Mononuclear cell (primary cell): ENCODE measurements around the gene TGFBR3. TPM values are rescaled to one million over a fixed set of nuclear protein-coding genes. Genes with fewer than 3 reads are reported as not detected.

Experiments
- H3K27me3 ChIP-seq: 2 replicates; pipeline ENCODE4 v1.6.0; 2011; ENCODE audit warnings: low read length, control low read depth; ENCODE audit not compliant: insufficient read depth
- H3K4me1 ChIP-seq: 2 replicates; pipeline ENCODE4 v1.5.1; 2011; ENCODE audit warnings: mild to moderate bottlenecking, low read length, control low read depth; ENCODE audit not compliant: insufficient read depth
- H3K4me3 ChIP-seq: 2 replicates; pipeline ENCODE4 v1.5.1; 2011; ENCODE audit warnings: mild to moderate bottlenecking, low read length, moderate library complexity
- H3K9me3 ChIP-seq: 2 replicates; pipeline ENCODE4 v1.5.1; 2011; ENCODE audit warnings: low read depth, mild to moderate bottlenecking, control low read depth, low read length
- total RNA-seq: library from RNA; depleted of rRNA; stranded (reverse); fragments of >200 nt; gene quantifications from one replicate; pipeline ENCODE4 v1.2.3, GENCODE V29; 2012

Gene TGFBR3
- total RNA-seq, 1 donor, result 40.8 TPM

DNA sequence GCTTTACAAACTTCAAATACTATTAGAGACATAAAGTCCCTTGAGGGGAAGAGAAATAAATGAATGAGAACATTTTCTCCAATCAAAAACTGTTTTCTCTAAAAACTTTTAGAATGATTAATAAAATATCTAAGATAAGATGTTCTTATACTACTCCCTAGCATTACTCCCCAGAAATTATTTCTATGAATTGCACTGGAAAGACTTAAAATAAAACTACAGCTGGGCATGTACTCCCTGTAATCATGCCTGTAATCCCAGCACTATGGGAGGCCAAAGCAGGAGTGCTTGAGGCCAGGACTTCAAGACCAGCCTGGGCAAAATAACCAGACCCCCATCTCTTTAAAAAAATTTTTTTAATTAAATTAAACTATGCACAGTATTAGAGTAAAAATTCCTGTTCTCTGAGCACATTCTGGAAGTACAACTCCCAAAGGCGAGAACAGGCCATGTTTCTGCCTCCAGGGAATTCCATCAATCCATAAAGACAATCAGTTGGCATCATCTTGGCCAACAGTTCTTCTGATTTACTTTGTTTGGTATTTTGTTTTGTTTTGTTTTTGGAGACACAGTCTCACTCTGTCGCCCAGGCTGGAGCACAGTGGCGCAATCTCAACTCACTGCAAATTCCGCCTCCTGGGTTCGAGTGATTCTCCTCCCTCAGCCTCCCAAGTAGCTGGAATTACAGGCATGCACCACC, 77.9 kb downstream of the TGFBR3 start:
- Histone ChIP-seq H3K4me1 (peaks cover 36% of the 10 kb centered on the region), H3K9me3 (no peaks in the 10 kb centered on the region), H3K27me3 (no peaks in the 10 kb centered on the region), H3K4me3 (no peak overlapping the region)

DNA sequence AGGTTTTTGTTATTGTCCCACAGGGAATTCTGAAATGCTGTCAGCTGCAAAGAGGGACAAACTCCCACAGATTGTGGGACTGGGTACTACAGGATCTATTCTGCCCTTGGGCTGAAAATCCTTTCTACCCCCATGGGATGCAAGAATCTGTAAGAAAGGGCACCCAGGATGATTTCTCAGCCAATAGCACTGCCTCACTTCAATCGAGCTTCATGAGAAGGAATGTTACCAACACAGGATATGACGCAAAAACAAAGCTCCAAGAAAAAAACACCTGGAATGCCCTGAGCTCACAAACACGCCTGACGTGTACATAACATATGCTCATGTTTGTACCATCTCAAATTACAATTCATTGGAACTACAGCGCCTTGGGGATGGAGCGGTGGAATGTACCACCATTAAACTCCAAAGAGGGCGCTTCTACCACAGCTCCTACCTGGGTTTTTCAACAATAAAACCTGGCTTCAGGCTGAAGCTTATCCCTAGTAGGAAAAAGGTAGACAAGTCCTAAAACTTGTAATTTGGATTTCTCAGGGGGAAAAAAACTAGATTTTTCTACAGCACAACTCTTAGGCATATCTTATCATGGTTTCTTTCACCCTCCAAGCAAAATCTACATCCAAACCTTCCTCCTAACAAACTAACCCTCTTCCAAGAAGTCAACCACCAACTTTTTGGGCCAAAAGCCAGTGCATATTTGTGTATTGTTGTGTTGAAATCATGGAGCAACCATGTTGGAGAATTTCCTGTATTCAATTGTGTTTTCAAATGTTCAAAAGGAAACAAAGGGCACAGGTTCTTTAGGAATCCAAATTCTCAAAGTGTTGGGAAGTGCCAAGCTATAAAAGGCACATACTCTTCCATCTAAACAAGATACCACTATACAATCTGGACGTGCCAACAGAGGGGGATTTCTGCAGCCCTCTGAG, 78.9 kb downstream of the TGFBR3 start:
- Histone ChIP-seq H3K4me1 (peaks cover 40% of the 10 kb centered on the region), H3K27me3 (no peaks in the 10 kb centered on the region), H3K4me3 (no peak overlapping the region), H3K9me3 (no peaks in the 10 kb centered on the region)

GRCh38 chr1:91806181-91806768, 79.7 kb downstream of the TGFBR3 start:
- Histone ChIP-seq H3K9me3 (no peaks in the 10 kb centered on the region), H3K4me1 (peaks cover 40% of the 10 kb centered on the region), H3K27me3 (no peaks in the 10 kb centered on the region), H3K4me3 (no peak overlapping the region)

DNA sequence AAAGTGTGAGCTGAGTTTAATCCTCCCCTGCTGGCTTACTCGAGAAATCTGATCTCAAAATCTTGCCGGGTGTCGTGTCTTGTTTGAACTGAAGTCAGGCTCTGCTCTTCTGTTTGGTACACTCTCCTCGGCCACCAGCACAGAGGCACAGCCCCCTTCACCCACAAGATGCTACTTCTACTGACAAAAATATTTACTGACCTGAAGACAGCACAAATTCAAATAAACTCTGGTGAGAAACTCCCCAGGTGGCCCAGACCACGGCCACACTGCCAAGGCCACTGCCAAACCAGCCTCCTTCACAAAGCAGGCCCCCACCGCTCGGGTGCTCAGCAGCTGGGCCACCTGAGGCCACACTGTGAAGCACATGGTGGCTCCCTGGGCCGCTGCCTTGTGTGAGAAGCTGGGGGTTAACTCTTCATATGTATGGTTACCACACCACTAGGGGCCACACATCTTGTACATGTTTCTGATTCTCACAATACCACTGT, 80.6 kb downstream of the TGFBR3 start:
- Histone ChIP-seq H3K4me3 (no peak overlapping the region), H3K4me1 (peaks cover 34% of the 10 kb centered on the region), H3K9me3 (no peaks in the 10 kb centered on the region), H3K27me3 (no peaks in the 10 kb centered on the region)

GRCh38 chr1:91804546-91805023, 81.4 kb downstream of the TGFBR3 start:
- H3K27me3 ChIP-seq, result no peaks in the 10 kb centered on the region
- H3K4me1 ChIP-seq, result peaks cover 32% of the 10 kb centered on the region
- no peaks in the 10 kb centered on the region for H3K9me3 ChIP-seq
- H3K4me3 ChIP-seq, result no peak overlapping the region

- H3K4me1 ChIP-seq, result peaks cover 38% of the 10 kb centered on the region
- no peaks in the 10 kb centered on the region for H3K27me3 ChIP-seq
- no peaks in the 10 kb centered on the region for H3K9me3 ChIP-seq
- no peak overlapping the region for H3K4me3 ChIP-seq
Observed at GRCh38 chr1:91803847-91804545, 82.0 kb downstream of the TGFBR3 start.

- no peaks in the 10 kb centered on the region for H3K27me3 ChIP-seq
- no peaks in the 10 kb centered on the region for H3K9me3 ChIP-seq
- peaks cover 40% of the 10 kb centered on the region for H3K4me1 ChIP-seq
- H3K4me3 ChIP-seq, result no peak overlapping the region
Observed at GRCh38 chr1:91803123-91803522, 82.8 kb downstream of the TGFBR3 start.

DNA sequence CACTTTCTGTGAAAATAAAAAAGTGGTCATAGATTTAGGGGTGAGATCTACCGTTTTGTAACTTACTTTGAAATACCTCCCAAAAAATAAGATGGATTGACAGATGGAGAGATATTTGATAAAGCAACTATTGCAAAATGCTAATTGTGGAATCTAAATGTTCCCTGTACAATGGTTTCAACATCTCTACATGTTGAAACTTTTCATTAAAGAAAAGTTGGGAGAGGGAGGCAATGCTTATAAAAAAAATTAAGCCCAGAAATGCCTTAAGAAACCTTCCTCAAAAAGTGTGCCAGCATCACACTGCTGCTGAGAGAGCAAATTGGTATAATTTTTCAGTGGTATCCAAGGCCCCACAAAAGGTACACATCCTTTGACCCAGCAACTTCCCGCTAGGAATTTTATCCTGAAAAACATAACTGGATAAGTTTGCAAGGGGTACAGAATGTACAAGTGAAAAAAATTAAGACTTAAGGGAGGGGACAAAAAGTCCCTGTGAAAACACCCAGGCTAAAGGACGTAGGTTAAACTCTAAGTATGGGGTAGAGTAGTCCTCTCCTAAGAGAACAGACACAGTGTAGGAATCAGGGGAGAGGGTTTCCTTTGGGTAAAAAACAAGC, 84.3 kb downstream of the TGFBR3 start:
- Histone ChIP-seq H3K27me3 (no peaks in the 10 kb centered on the region), H3K4me1 (peaks cover 40% of the 10 kb centered on the region), H3K9me3 (no peaks in the 10 kb centered on the region), H3K4me3 (no peak overlapping the region)

DNA sequence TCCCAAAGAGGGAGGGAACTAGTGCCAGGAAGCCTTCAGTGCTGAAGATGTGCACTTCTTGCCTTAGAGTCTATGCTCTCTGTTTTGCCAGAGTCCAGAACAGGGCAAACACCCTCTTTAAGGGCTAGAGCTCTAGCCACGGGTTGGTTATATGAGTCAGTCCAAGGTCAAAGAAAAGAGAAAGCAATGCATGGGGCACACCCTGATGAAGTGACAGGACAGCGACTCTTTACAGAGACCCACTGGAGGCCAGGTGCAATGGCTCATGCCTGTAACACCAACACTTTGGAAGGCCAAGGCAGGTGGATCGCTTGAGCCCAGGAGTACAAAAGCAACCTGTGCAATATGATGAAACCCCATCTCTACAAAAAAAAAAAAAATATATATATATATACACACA, 86.1 kb downstream of the TGFBR3 start:
- Histone ChIP-seq H3K27me3 (no peaks in the 10 kb centered on the region), H3K4me1 (peaks cover 30% of the 10 kb centered on the region), H3K9me3 (no peaks in the 10 kb centered on the region), H3K4me3 (no peak overlapping the region)

DNA sequence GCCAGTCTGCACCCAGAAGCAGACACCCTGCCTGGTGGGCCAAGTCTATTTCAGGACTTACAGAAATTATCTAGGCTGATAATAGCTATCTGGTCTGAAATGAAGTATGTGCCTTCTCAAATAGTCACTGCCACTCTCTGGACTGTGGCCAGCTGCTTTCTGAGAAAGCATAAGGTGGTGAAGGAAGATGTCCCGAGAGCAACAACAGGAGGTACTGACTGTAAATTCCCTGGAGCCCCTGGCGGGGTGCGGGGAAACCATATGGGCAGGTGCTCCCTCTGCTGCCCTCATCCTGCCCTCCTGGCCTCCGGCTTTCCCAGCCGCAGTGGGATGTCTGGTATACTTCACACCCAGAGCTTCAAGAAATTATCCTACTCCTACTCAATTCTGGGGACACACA, 86.8 kb downstream of the TGFBR3 start:
- H3K4me1 ChIP-seq, result peaks cover 23% of the 10 kb centered on the region
- no peaks in the 10 kb centered on the region for H3K9me3 ChIP-seq

DNA sequence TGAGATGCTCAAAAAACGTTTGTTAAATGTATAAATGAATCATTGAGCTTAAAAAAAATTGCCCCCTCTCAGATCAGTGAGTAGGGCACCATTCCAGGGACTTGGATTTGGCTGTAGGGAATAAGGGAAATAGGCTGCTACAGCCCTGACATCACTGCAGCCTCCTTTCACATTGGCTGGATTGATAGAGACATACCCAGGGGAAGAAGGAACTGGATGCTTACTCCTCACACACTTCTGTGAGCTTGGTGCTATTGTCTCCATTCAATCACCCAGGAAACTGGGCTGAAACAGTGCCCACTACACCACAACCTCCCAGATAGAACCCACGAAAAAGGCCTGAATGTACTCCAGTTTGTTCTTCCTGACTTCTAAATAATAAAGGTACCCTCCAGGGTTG, 87.2 kb downstream of the TGFBR3 start:
- Histone ChIP-seq H3K4me1 (peaks cover 19% of the 10 kb centered on the region), H3K9me3 (no peaks in the 10 kb centered on the region), H3K27me3 (no peaks in the 10 kb centered on the region), H3K4me3 (no peak overlapping the region)

More for the DNA sequence above, 86.8 kb downstream of the TGFBR3 start:
- Histone ChIP-seq H3K4me3 (no peak overlapping the region), H3K27me3 (no peaks in the 10 kb centered on the region)

GRCh38 chr1:91798241-91798648, 87.7 kb downstream of the TGFBR3 start:
- no peaks in the 10 kb centered on the region for H3K9me3 ChIP-seq
- H3K27me3 ChIP-seq, result no peaks in the 10 kb centered on the region
- H3K4me3 ChIP-seq, result no peak overlapping the region
- H3K4me1 ChIP-seq, result peaks cover 14% of the 10 kb centered on the region

DNA sequence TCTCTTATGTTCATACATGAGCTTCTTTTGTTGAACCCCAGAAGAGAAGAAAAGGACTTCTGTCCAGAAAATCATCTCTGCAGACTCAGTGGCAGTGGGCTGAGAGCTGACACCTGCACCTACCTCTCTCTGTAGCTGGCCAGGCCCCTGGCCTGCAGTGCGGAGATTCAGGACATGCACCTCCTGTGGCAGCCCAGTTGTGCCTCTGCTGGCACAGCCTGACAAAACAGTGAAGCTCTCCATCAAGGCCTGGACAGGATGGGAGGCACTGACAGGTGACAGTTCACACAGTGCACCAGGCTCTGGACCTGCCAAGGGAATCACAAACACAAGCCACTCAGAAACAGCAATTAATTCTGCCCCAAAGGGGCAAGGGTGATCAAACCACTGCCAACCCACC, 88.8 kb downstream of the TGFBR3 start:
- Histone ChIP-seq H3K4me1 (peaks cover 8% of the 10 kb centered on the region), H3K9me3 (no peaks in the 10 kb centered on the region), H3K4me3 (no peak overlapping the region), H3K27me3 (no peaks in the 10 kb centered on the region)

GRCh38 chr1:91796390-91796654, 89.6 kb downstream of the TGFBR3 start:
- Histone ChIP-seq H3K27me3 (no peaks in the 10 kb centered on the region), H3K4me1 (peaks cover 17% of the 10 kb centered on the region), H3K9me3 (no peaks in the 10 kb centered on the region), H3K4me3 (no peak overlapping the region)
